Rectal smooth muscle tissue (tissue), 1 donor: Measurements from ENCODE around the gene BLOC1S5.
A peak's percentile ranks its signal among the peaks of the same experiment; 100 is the strongest.

ENCODE experiments used
- H3K27ac ChIP-seq: one replicate; pipeline ENCODE4 v1.7.0; 2013; ENCODE audit warnings: low read depth, low read length, inconsistent platforms
- H3K27me3 ChIP-seq: one replicate; pipeline ENCODE4 v1.7.0; 2013; ENCODE audit warnings: low read length; ENCODE audit not compliant: control insufficient read depth, insufficient read depth
- H3K36me3 ChIP-seq: one replicate; pipeline ENCODE4 v1.7.0; 2013; ENCODE audit warnings: low read length; ENCODE audit not compliant: control insufficient read depth, insufficient read depth
- H3K4me1 ChIP-seq: one replicate; pipeline ENCODE4 v1.7.0; 2013; ENCODE audit warnings: low read length; ENCODE audit not compliant: control insufficient read depth, insufficient read depth
- H3K4me3 ChIP-seq: one replicate; pipeline ENCODE4 v1.7.0; 2013; ENCODE audit warnings: low read length
- H3K9ac ChIP-seq: one replicate; pipeline ENCODE4 v1.7.0; 2013; ENCODE audit warnings: low read length

Gene BLOC1S5, protein sequence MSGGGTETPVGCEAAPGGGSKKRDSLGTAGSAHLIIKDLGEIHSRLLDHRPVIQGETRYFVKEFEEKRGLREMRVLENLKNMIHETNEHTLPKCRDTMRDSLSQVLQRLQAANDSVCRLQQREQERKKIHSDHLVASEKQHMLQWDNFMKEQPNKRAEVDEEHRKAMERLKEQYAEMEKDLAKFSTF

DNA sequence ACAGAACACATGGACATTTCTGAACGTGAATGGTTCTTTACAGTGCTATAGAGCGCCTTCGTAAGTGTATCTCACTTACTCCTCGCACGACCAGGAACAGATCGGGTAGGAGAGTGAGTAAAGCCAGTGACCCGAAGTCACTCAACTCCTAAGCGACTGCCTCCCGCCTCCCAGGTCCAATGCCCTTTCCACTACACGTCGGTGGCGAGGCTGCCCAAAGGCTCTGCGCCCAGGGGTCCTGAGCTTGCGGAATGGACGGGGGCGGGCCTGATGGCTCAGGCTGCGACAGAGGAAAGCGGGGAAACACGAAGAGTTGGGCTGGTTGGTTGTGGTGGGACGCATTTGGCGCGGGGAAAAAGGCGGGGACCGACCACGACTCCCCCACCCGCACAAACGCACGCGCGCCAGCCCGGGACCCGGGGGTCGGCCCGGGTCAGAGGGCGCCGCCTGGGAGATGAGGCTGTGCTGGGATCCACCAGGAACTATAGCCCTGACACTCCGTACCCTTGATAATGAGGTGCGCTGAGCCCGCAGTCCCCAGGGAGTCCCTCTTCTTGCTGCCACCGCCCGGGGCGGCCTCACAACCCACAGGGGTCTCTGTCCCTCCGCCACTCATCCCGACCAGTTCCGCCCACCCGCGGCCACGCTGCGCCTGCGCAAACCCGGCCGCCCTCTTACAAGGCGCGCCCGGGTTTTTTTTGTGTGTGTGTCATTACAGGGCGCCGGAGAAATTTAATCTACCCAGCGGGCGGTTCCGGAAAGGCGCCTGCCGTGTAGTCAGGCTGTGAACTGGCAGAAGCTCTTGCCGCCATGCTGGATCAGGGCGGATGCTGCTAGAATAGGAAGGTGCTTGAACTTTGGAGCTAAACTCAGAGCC is at the start of gene BLOC1S5:
Gene BLOC1S5 (minus strand): TSS at position 629 of the 877 bp plus-strand sequence. CDS start 13 bp downstream, at position 616.
- H3K27ac ChIP-seq: peak within 1 kb of the TSS; percentile 86
- peak within 1 kb of the TSS; percentile 88 for H3K9ac ChIP-seq
- peaks cover 2% of the 10 kb centered on the region for H3K36me3 ChIP-seq
- H3K4me3 ChIP-seq: peak within 1 kb of the TSS; percentile 88
- H3K4me1 ChIP-seq: no peaks in the 10 kb centered on the region
- H3K27me3 ChIP-seq: no peaks in the 10 kb centered on the region

DNA sequence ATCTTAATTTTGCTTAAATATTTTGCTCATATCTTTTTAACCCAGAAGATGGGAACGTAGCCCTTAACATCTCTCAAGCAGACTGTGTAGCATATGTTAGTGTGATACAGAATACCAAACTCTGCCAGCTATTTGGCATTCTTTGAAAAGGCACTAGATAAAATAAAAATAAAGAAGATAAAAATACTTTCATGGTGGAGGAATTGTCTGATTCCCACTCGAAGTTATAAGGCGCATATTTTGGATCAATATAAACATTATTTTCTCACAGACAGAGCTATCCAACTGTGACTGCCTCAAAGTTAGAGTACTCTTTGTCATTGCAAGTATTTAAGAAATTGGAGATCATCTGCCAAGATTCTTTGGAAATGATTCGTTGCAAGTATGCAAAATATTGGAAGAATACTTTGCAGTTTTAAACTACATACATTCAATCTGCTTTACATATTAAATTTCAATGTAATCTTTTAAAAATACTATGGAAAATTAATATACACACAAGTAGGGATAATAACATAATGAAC is 49.0 kb upstream of the BLOC1S5 start:
- H3K27ac ChIP-seq: no peak overlapping the region
- no peak overlapping the region for H3K9ac ChIP-seq
- H3K4me1 ChIP-seq: no peaks in the 10 kb centered on the region
- no peaks in the 10 kb centered on the region for H3K36me3 ChIP-seq
- H3K27me3 ChIP-seq: no peaks in the 10 kb centered on the region
- H3K4me3 ChIP-seq: no peak overlapping the region

DNA sequence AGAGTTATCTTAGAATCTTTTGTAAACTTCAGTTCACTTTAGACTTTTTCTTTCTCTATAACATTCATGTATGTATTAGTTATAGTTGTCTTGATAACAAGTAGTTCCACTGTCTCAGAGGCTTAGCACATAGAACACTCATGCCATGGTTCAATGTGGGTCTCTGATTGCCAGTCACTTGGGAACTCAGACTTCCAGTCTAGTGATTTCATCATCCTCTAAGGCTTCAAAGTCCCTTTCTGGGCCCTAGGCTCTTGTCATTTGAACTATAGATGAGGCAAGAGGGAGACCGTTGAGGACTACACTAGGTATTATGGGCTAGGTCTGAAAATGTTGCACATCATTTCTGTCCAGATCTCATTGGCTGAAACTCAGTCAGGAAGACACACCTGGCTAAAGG is 46.5 kb upstream of the BLOC1S5 start:
- H3K4me1 ChIP-seq: no peaks in the 10 kb centered on the region
- no peaks in the 10 kb centered on the region for H3K27me3 ChIP-seq
- H3K36me3 ChIP-seq: no peaks in the 10 kb centered on the region
- H3K9ac ChIP-seq: no peak overlapping the region
- H3K4me3 ChIP-seq: no peak overlapping the region
- no peak overlapping the region for H3K27ac ChIP-seq

DNA sequence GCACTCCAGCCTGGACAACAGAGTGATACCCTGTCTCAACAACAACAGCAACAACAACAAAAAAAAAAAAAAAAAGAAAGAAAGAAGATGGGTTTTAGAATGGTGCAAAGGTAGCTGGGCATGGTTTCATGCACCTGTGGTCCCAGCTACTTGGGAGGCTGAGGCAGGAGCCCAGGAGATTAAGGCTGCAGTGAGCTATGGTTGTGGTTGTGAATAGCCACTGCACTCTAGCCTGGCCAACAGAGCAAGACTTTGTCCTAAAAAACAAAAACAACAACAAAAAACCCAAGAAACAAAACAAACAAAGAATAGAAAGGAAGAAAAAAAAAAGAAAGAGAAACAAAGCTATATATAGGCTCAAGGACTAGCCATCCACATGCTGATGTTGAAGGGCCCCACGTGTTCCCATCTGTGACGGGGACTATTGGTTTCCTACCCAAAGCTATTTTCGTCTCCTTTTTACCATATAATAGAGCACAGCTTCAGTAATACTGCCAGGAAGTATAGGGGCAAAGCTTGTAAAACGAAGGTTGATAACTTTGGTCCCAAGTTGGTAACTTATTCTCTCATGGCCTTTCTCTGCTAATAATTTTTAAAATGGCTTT is 46.0 kb upstream of the BLOC1S5 start:
- no peak overlapping the region for H3K9ac ChIP-seq
- H3K27ac ChIP-seq: no peak overlapping the region
- H3K4me1 ChIP-seq: no peaks in the 10 kb centered on the region
- no peak overlapping the region for H3K4me3 ChIP-seq
- no peaks in the 10 kb centered on the region for H3K36me3 ChIP-seq
- no peaks in the 10 kb centered on the region for H3K27me3 ChIP-seq

DNA sequence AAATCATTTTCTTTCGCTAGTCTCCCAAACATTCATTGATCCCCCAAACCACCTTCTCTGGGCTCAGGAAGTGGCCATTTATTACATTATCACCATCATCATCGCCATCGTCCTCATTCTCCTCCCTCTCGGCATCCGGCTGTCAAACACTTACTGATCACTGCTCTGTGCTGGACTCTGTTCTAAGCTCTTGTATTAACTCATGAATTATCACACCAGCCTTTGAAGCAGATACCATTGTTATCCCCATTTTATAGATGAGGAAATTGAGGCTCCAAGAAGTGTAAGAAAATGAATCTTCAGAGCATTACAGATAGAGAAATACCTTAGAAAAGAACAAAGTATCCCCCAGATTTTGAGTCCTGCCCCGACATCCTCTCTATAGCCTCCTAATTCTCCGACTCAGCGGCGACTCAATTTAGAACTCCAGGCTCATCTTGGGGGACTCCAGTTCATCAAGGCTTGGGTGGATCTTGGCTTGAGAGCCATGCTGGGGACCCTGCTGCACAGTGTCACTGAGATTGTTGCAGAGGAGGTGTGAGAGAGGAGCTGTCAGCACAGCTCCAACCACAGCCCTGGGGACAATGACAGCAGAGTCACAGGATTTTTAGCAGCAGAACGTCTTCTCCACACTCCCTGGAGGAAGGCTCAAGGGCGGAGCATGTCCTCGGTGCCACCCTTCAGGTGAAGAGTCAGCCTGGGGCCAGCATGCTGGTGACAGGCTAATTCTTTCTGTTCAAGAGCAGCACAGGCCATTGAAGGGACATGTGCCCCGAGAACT is 44.8 kb upstream of the BLOC1S5 start:
- Histone ChIP-seq H3K27me3 (no peaks in the 10 kb centered on the region), H3K36me3 (no peaks in the 10 kb centered on the region), H3K4me3 (no peak overlapping the region), H3K27ac (no peak overlapping the region), H3K9ac (no peak overlapping the region), H3K4me1 (no peaks in the 10 kb centered on the region)

DNA sequence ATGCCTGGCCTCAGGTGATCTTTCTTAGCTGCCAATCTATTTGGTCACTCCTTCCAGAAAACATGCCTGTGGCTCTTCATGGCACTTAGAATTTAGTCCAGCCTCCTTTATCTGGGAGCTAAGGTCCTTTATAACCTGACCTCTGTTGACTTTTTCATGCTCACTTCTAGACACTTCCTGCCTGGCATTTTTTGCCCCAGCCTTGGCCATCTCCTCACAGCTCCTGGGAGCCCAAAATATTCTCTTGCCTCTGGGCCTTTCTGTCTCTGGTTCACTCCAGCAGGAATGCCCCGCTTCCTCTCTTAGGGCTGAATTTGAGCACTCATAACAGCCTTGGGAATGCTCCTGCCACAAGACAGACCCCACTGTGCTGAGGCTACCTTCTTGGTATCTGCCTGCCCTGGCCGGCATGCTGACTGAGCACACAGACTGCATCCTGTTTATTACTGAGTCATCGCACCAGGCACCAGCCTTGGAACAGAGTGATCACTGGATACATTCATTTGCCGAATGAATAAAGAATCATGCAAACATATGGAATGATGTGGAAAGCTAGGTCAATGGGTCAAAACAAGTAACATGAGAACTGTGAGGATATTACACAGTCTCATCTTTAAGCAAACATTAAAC is 44.0 kb upstream of the BLOC1S5 start:
- H3K4me1 ChIP-seq: no peaks in the 10 kb centered on the region
- no peak overlapping the region for H3K27ac ChIP-seq
- H3K9ac ChIP-seq: no peak overlapping the region
- H3K27me3 ChIP-seq: no peaks in the 10 kb centered on the region
- no peak overlapping the region for H3K4me3 ChIP-seq
- H3K36me3 ChIP-seq: no peaks in the 10 kb centered on the region

DNA sequence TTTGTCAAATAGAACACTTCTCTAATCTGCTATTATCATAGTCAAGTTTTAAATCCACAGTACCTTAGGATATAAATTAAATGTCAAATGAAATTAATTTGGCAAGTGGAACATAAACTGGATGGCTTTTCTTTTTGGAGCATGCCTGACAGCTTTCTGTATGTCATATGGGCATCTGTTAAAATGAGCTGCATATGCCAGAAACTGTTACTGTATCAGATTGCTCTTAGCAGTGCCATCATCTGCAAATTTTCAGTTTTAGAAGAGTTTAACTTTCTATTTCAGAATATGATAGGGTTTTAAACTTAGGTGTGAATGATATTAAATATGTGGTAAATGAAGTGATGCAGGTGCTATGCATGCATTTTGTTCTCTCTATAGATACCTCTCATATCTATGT is 41.6 kb upstream of the BLOC1S5 start:
- H3K9ac ChIP-seq: no peak overlapping the region
- peaks cover 3% of the 10 kb centered on the region for H3K4me1 ChIP-seq
- H3K4me3 ChIP-seq: no peak overlapping the region
- no peaks in the 10 kb centered on the region for H3K36me3 ChIP-seq
- no peaks in the 10 kb centered on the region for H3K27me3 ChIP-seq
- no peak overlapping the region for H3K27ac ChIP-seq

DNA sequence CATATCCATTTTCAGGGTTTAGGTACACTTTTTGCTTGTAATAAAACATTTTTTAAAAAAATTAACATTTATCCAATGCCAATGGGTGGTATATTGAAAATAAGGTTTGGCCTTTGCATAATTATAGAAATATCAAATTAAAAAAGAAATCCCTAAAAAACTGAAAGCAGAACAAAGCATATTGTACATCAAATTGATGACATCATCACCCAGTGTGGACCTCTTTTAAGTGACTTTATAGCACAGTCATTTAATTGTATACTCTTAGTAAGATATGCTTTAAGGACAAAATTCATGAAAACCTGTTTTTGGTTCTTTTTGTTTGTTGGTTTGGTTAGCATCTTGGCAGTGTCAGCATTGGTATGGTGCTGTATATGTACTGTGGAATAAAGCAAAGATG is 39.5 kb upstream of the BLOC1S5 start:
- H3K36me3 ChIP-seq: no peaks in the 10 kb centered on the region
- no peaks in the 10 kb centered on the region for H3K27me3 ChIP-seq
- peaks cover 3% of the 10 kb centered on the region for H3K4me1 ChIP-seq
- H3K9ac ChIP-seq: no peak overlapping the region
- H3K27ac ChIP-seq: no peak overlapping the region
- H3K4me3 ChIP-seq: no peak overlapping the region

DNA sequence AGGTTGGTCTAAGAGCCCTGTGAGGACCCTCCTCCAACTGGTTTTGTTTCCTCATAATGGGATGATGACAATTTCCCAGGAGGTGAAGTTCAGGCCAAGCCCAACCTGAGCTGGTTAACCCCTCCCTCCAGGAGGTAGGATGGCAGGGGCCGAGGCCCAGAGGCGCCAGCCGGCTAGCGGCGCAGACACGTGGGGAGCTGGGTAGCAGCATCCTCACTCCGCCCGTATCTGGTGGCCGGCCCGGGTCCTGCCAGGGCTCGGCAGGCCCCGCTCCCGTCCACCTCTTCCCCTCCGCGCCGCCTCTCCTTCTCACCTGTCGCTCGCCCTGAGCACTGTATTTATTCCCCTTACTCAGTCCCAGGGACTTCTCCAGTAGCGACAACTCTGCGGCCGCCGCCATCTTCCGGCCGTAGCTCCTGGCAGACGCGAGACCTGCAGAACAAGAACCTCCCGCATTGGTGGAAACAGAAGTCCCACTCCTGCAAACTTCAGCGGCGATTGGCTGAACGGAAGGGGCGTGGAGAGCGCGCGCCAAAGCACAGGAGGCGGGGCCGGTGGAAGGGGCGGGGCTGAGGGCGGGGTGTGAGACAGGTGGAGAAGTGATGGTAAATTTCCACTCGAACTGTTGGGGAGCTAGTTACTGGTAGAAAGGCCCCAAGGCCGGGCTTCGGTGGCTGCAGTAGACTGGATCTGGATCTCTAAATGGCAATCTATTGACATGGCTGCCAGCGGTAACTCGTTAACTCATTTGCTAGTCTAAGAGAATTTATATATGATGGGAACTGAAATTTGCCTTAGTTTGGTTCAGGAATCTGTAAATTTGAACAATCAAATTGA is 38.2 kb upstream of the BLOC1S5 start, which contains the start of gene EEF1E1:
Gene EEF1E1 (minus strand): TSS at position 427 of the 837 bp plus-strand sequence. CDS start 27 bp downstream, at position 400.
- Histone ChIP-seq H3K36me3 (no peaks in the 10 kb centered on the region), H3K4me1 (peaks cover 3% of the 10 kb centered on the region), H3K27ac (no peak within 1 kb of the TSS), H3K9ac (peak within 1 kb of the TSS; percentile 45), H3K4me3 (peak within 1 kb of the TSS; percentile 97), H3K27me3 (no peaks in the 10 kb centered on the region)

DNA sequence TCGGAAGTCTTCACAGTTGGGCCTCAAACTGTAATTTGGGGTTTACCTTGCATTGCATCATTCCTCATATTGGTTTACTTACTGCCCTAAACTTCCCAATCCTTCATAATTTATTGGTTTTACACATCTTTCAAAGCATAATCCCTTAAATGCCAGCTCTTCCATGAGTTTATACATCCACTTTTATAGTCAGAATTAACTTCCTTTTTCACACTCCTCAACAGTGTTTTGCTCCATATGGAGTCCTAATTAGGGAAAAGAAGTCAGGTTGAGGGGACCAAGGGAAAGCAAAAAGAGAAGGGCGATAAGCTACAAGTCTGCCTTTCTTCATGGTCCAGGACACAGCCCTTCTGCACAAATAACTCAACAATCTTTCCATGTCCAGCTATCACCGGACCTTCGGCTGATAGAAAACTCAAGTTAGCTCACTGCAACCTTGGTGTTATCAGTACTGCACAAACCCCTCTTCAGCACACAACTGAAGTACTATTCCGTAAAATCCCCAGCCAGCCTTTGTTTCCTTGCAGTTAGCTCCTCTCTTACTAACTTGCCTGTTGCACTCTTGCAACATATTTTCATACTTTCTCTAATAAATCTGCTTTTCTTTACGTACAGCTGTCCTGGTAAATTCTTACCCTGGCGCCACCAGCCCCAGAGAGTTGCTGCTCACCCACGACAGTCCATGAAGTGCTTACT is 36.1 kb upstream of the BLOC1S5 start:
- H3K36me3 ChIP-seq: peaks cover 2% of the 10 kb centered on the region
- H3K9ac ChIP-seq: no peak overlapping the region
- H3K27me3 ChIP-seq: no peaks in the 10 kb centered on the region
- H3K4me3 ChIP-seq: no peak overlapping the region
- peaks cover 3% of the 10 kb centered on the region for H3K4me1 ChIP-seq
- no peak overlapping the region for H3K27ac ChIP-seq
